GM18858 (cell line): ENCODE data around the gene ANXA6.
"Not testable (repeated sequence)": the region's sequence is repeated elsewhere in the genome, so short reads cannot be mapped to it uniquely, and the experiment has no call there.

Experiments
- ATAC-seq: cut with Tn5 transposase; IDR thresholded peaks from one replicate; pipeline ENCODE4 v1.9.1; 2021; ENCODE audit not compliant: unreplicated experiment

The ANXA6 gene

DNA sequence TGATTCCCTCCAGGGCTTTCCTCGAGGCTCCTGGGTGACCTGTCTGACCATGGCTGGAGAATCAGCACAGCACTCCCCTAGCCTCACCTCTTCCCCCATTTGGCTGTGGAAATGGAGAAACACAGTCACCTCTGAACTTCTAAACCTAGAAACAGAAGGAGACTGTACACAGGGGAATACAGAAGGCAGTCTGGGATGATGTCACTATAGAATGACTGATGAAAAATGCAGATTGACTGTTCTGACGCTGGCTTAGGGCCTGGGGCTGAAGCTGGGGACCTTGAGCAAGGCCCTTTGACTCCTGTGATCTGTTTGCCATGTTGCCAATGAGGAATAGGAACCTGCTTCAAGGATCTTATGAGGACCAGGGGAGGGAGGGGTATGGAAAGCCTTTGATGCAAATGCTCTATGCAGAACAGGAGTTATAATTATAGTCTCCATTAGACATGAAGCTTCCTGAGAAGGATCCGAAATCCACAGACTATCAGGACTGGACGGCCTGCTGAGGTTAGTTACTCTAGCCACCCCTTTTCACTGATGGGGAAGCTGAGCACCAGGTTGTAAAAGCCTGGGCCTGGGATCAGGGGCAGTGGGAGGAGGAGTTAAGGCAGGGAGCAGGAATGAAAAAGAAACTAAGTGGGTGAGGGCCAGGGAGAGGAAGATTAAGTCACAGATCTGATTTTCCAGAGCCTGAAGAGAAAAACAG is 24.4 kb upstream of the ANXA6 start:
- no peak for ATAC-seq

- ATAC-seq, result no peak
Observed at GRCh38 chr5:151180291-151180690, 22.7 kb upstream of the ANXA6 start.

GRCh38 chr5:151179489-151179840 is 21.9 kb upstream of the ANXA6 start:
- ATAC-seq, result no peak

- no peak for ATAC-seq
Observed at GRCh38 chr5:151178777-151179488, 21.4 kb upstream of the ANXA6 start.

DNA sequence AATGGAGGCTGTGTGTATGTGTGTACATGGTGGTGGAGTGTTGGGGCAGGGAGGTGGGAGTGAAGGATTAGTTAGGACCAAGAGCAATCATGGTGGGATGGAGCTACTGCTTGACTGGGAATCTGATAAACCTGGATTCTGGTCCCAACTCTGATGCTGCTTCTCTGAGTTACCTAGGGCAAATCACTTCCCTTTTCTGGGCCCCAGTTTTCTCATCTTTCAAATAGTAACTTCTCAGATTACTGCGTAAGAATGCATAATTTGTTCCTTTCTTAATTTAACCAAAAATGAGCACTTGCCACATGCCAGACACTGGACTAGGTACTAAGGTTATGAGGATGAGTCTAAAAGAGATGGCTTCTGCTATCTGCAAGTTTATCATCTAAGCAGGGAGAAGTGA is 20.8 kb upstream of the ANXA6 start:
- ATAC-seq, result no peak

- ATAC-seq, result not testable (repeated sequence)
Observed at GRCh38 chr5:151176268-151176667, 18.7 kb upstream of the ANXA6 start.

DNA sequence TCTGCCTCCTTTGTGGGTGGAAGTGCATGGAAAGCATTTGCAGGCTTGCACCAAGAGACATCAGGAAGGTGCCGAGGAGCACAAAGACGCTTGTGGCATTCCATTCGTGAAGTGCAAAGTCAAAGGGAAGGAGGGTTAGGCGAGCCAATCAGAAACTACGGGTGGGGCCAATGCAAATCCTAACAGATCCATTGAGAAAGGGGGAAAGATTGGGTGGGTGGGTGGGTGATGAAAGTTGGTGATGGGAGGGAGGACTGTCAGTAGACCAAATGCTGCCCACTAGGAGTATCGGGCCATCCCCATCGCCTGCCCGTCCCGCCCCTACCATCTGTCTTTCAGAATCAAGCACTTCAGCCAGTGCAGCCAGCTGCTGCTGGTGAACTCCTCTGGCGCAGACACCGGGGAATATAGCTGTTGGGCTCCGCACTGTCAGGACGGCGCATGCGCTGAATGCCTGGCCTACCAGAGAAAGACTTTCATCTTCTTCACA is 17.1 kb upstream of the ANXA6 start:
- ATAC-seq, result no peak

DNA sequence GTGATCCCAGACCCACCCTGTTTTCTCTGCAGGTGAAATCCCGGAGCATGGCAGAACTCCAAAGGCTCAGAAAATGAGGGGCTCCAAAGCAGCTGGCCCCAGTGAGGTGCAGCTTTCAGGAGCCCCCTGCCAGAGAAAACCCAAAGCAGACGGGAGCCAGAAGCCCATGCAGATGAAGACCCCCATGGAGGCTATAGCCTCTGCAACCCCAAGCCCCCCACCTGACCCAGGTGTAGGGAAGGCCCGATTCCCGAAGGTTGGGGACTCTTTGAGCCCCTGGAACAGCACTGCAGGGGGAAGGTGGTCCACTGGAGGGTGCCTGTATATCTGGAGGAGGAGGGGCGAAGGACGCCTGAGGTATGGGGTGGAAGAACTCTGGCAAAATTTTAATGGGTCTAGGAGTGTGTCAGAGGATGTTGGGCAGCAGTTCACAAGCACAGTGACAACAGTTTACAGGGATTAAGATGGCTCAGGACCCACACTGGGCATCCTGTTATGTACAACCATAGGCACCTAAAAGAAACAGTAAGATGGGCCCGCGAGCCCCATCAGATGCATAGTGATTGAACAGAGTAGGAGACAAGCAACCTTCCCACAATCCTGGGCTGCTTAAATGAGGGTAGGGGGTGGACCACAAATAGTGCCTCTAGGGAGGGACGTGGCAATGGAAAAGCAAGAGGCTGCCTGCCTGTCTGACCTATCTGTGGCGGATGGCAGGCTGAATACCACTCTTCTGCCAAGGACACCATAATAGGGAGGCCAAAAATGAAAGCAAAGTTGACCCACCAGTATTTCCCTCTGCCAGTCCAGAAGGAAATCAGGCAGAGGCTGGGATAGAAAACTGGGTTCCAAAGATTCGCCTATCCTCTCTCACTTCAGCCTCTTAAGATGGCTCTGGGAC is 16.4 kb upstream of the ANXA6 start:
- no peak for ATAC-seq

- no peak for ATAC-seq
Observed at GRCh38 chr5:151171529-151171928, 13.9 kb upstream of the ANXA6 start.

GRCh38 chr5:151168602-151169344 is 11.2 kb upstream of the ANXA6 start:
- no peak for ATAC-seq

GRCh38 chr5:151167022-151167421 is 9.4 kb upstream of the ANXA6 start:
- no peak for ATAC-seq

GRCh38 chr5:151164687-151165392 is 7.3 kb upstream of the ANXA6 start:
- ATAC-seq, result peak; percentile 86

DNA sequence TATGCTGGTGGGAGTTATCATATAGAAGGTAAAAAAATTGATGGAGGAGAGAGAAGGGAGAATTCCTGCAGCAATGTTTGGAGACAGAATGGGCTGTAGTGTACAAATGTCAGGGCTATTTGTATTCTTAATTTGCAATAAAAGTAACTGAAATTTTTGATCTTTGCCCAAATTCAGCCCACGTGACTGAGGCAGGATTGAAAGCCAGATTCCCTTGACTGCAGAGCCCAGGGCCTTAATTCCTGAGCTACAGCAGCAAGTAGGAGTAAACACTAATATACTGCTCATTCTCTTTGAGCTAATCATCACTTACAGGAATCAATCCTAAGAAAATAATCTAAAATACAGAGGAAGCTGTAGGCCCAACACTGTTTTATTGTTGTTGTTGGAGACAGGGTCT is 5.2 kb upstream of the ANXA6 start:
- ATAC-seq, result no peak

- ATAC-seq, result no peak
Observed at GRCh38 chr5:151159649-151160373, 2.2 kb upstream of the ANXA6 start.

GRCh38 chr5:151158287-151158661 is 695 bp upstream of the ANXA6 start:
- no peak for ATAC-seq

- ATAC-seq, result no peak
Observed at GRCh38 chr5:151156507-151157420, 815 bp downstream of the ANXA6 start.

DNA sequence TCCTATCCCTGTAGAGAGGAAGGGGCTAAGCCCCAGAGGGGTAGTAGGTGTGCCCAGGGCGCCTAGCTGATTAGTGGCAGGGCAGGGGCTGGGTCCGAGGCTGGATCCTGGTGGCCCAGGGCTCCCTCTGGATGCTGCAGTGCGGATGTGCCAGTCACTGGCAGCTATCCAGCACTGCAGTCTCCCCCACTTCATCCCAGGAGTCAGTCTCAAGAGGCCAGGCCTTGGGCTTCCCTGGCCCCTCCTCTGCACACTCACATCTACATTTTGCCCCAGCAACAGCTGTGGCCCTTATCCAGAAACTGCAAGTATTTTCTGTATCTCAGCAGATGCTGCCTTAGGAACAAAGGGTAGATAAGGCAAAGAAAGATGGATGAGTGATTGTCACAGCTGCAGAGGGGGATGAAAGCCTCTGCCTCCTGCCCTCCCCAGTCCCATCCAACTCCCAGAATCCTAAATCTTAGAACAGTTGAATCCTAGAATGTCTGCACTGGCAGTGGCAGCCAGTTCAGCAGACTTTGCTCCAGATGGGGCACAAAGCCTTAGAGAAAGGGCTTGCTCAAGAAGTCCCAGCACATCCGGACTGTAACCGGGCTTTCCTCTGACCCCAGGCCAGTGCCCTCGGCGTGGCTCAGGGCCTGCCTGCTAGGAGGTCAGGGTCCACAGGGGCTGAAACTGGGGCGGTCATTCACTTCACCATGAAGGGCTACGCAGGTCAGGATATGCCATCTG is 1.6 kb downstream of the ANXA6 start:
- ATAC-seq, result no peak
